ENCODE measurements around the gene VN1R5.

DNA sequence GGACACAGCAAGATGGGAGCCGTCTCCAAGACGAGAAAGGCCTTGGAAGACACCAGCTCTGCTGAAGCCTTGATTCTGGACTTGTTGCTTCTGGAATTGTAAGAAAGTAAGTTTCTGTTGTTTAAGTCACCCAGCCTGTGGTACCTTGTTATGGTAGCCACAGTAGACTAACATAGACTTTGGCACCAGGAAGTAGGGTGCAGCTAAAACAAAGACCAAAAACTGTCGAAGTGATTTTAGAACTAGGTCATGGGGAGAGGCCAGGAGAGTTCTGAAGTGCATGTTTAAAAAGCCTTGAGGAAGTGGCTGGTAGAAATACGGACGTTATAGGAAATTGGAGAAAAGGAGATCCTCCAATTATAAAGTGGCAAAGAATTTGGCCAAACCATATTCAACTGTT, 47.3 kb downstream of the VN1R5 start:
- TF ChIP-seq CEBPB (tag; IDR thresholded peaks at IDR 0.05) (no peak), CREB1 (IDR thresholded peaks at IDR 0.05) (no peak), CREB1 (CRISPR knock-in tag; IDR thresholded peaks at IDR 0.05) (no peak)

Measured in K562 (cell line).